Nephron (organoid): Measurements from ENCODE around the gene MYO18A.
"Not testable (repeated sequence)": the region's sequence is repeated elsewhere in the genome, so short reads cannot be mapped to it uniquely, and the experiment has no call there.

ENCODE experiments used
- H3K27ac Mint-ChIP-seq, 3 experiments: 2 replicates each; pipeline ENCODE4 v1.8.0; 2020; ENCODE audit warnings: mixed read lengths in 3 of 3, mild to moderate bottlenecking in 2 of 3, moderate library complexity in 1 of 3
- H3K27me3 Mint-ChIP-seq: 2 replicates; pipeline ENCODE4 v1.8.0; 2021; ENCODE audit warnings: low read depth, mild to moderate bottlenecking, moderate library complexity, mixed read lengths
- H3K36me3 Mint-ChIP-seq: 2 replicates; pipeline ENCODE4 v1.8.0; 2020; ENCODE audit warnings: low read depth, mixed read lengths
- H3K4me1 Mint-ChIP-seq: 2 replicates; pipeline ENCODE4 v1.8.0; 2020; ENCODE audit warnings: mixed read lengths
- H3K4me3 Mint-ChIP-seq, 3 experiments: 2 replicates each; pipeline ENCODE4 v1.8.0; 2020; ENCODE audit warnings: mild to moderate bottlenecking in 3 of 3, mixed read lengths in 3 of 3, moderate library complexity in 2 of 3
- H3K9me3 Mint-ChIP-seq: 2 replicates; pipeline ENCODE4 v1.8.0; 2020; ENCODE audit warnings: mixed read lengths
- CTCF ChIP-seq, 3 experiments: fragments of 200-600 bp; sonication (generic); IDR thresholded peaks; one replicate each; pipeline ENCODE4 v1.5.0; 2021; ENCODE audit warnings: antibody characterized with exemption in 3 of 3; ENCODE audit not compliant: unreplicated experiment in 3 of 3

Gene MYO18A

GRCh38 chr17:29180034-29180787, at the start of gene MYO18A:
TSS of gene MYO18A (minus strand) at chr17:29180398. CDS start at chr17:29166940, 13,458 bp downstream.
- Mint-ChIP-seq H3K27ac (peak within 1 kb of the TSS; percentile 79 to 88 (median 87)), H3K4me1 (peaks cover 29% of the 10 kb centered on the region), H3K36me3 (no peaks in the 10 kb centered on the region), H3K4me3 (peak within 1 kb of the TSS; percentile 81 to 88 (median 85)), H3K27me3 (peaks cover 11% of the 10 kb centered on the region), H3K9me3 (peaks cover 6% of the 10 kb centered on the region)
- TF ChIP-seq CTCF (IDR thresholded peaks at IDR 0.05; ENCODE audit: unreplicated experiment in 3 of 3): peak; percentile 83 to 89 (median 88)

- H3K27ac Mint-ChIP-seq: no peak overlapping the region
- H3K36me3 Mint-ChIP-seq: no peaks in the 10 kb centered on the region
- no peaks in the 10 kb centered on the region for H3K4me1 Mint-ChIP-seq
- TF ChIP-seq CTCF (IDR thresholded peaks at IDR 0.05; ENCODE audit: unreplicated experiment in 3 of 3): no peak
- no peaks in the 10 kb centered on the region for H3K9me3 Mint-ChIP-seq
- H3K27me3 Mint-ChIP-seq: peaks cover 3% of the 10 kb centered on the region
- H3K4me3 Mint-ChIP-seq: no peak overlapping the region
Observed at GRCh38 chr17:29225396-29225795, 45.2 kb upstream of the MYO18A start.

GRCh38 chr17:29221338-29221737, 41.1 kb upstream of the MYO18A start:
- not testable (repeated sequence) for H3K4me1 Mint-ChIP-seq, H3K27ac Mint-ChIP-seq, H3K36me3 Mint-ChIP-seq, H3K4me3 Mint-ChIP-seq, H3K27me3 Mint-ChIP-seq, H3K9me3 Mint-ChIP-seq

GRCh38 chr17:29219378-29220047, 39.3 kb upstream of the MYO18A start:
- Mint-ChIP-seq H3K36me3 (no peaks in the 10 kb centered on the region), H3K27ac (no peak overlapping the region), H3K4me3 (no peak overlapping the region), H3K9me3 (no peaks in the 10 kb centered on the region), H3K4me1 (peaks cover 14% of the 10 kb centered on the region), H3K27me3 (peaks cover 11% of the 10 kb centered on the region)
- TF ChIP-seq CTCF (IDR thresholded peaks at IDR 0.05; ENCODE audit: unreplicated experiment in 3 of 3): peak; percentile 95 to 97 (median 97)

- Mint-ChIP-seq H3K4me1 (peaks cover 14% of the 10 kb centered on the region), H3K9me3 (no peaks in the 10 kb centered on the region), H3K4me3 (no peak overlapping the region), H3K27ac (no peak overlapping the region), H3K36me3 (no peaks in the 10 kb centered on the region), H3K27me3 (peaks cover 11% of the 10 kb centered on the region)
- TF ChIP-seq CTCF (IDR thresholded peaks at IDR 0.05; ENCODE audit: unreplicated experiment in 3 of 3): no peak
Observed at GRCh38 chr17:29216856-29217255, 36.7 kb upstream of the MYO18A start.

- TF ChIP-seq CTCF (IDR thresholded peaks at IDR 0.05; ENCODE audit: unreplicated experiment in 3 of 3): no peak
- Mint-ChIP-seq H3K9me3 (no peaks in the 10 kb centered on the region), H3K27me3 (peaks cover 11% of the 10 kb centered on the region), H3K4me3 (no peak overlapping the region), H3K4me1 (peaks cover 14% of the 10 kb centered on the region), H3K36me3 (no peaks in the 10 kb centered on the region), H3K27ac (no peak overlapping the region)
Observed at GRCh38 chr17:29216181-29216580, 36.0 kb upstream of the MYO18A start.
